Glutamatergic neuron (in vitro differentiated cells): ENCODE results near the gene ERBIN. TPM values are rescaled to one million over a fixed set of nuclear protein-coding genes. Genes with fewer than 3 reads are reported as not detected.
A peak's percentile ranks its signal among the peaks of the same experiment; 100 is the strongest.

Experiments used
- DNase-seq: peaks from one replicate; pipeline ENCODE4 v3.0.0; 2022
- H3K27ac Mint-ChIP-seq: one replicate; pipeline ENCODE4 v1.8.0; 2020; ENCODE audit warnings: mild to moderate bottlenecking, mixed read lengths, inconsistent platforms; ENCODE audit not compliant: unreplicated experiment
- H3K27me3 Mint-ChIP-seq: one replicate; pipeline ENCODE4 v1.8.0; 2020; ENCODE audit warnings: mild to moderate bottlenecking, moderate library complexity, mixed read lengths, inconsistent platforms; ENCODE audit not compliant: unreplicated experiment
- H3K36me3 Mint-ChIP-seq: one replicate; pipeline ENCODE4 v1.8.0; 2020; ENCODE audit warnings: mild to moderate bottlenecking, mixed read lengths, inconsistent platforms; ENCODE audit not compliant: unreplicated experiment
- H3K4me1 Mint-ChIP-seq: one replicate; pipeline ENCODE4 v1.8.0; 2020; ENCODE audit warnings: mild to moderate bottlenecking, low read depth, mixed read lengths, inconsistent platforms; ENCODE audit not compliant: unreplicated experiment
- H3K4me3 Mint-ChIP-seq: one replicate; pipeline ENCODE4 v1.8.0; 2020; ENCODE audit warnings: mild to moderate bottlenecking, mixed read lengths, inconsistent platforms; ENCODE audit not compliant: unreplicated experiment
- H3K9me3 Mint-ChIP-seq: one replicate; pipeline ENCODE4 v1.8.0; 2020; ENCODE audit warnings: mild to moderate bottlenecking, moderate library complexity, mixed read lengths, inconsistent platforms; ENCODE audit not compliant: unreplicated experiment
- CTCF ChIP-seq: fragments of 200-600 bp; sonication (generic); IDR thresholded peaks from one replicate; pipeline ENCODE4 v1.5.0; 2021; ENCODE audit not compliant: partially characterized antibody, unreplicated experiment
- total RNA-seq: library from RNA; stranded (reverse); fragmentation: NEBNext Ultra II Directional; extraction: Animal tissue kit (Norgen Biotek cat#: 25700); gene quantifications from one replicate; pipeline ENCODE4 v1.2.1, GENCODE V29; 2021; ENCODE audit not compliant: unreplicated experiment

Gene ERBIN
- total RNA-seq, 1 donor from 2014 or later: 67.7 TPM

GRCh38 chr5:65943771-65944170 is 17.4 kb downstream of the ERBIN start:
- H3K36me3 Mint-ChIP-seq: no peaks in the 10 kb centered on the region
- no peak for DNase-seq
- no peak overlapping the region for H3K4me3 Mint-ChIP-seq
- H3K27me3 Mint-ChIP-seq: peaks cover 3% of the 10 kb centered on the region
- H3K4me1 Mint-ChIP-seq: peaks cover 5% of the 10 kb centered on the region
- no peak for TF ChIP-seq CTCF
- H3K27ac Mint-ChIP-seq: peak overlapping the region; percentile 59
- peaks cover 10% of the 10 kb centered on the region for H3K9me3 Mint-ChIP-seq

DNA sequence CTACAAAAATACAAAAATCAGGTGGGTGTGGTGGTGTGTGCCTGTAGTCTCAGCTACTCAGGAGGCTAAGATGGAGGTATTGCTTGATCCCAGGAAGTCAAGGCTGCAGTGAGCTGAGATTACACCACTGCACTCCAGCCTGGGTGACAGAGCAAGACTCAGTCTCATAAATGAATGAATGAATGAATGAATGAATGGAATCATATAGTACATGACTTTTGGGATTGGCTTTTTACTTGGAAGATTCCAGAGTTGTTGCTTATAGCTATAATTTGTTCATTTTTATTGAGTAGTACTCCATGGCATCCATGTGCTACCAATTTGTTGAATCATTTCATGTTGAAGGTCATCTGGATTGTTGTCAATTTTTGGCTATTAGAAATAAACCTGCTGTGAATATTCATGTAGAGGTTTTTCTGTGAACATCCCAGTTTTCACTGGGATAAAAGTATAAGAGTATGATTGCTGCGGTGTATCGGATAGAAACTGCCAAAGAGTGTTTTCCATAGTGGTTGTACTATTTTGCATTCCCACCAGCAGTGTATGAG is 19.9 kb downstream of the ERBIN start:
- Mint-ChIP-seq H3K27ac (no peak overlapping the region), H3K27me3 (no peaks in the 10 kb centered on the region), H3K36me3 (no peaks in the 10 kb centered on the region), H3K9me3 (peaks cover 2% of the 10 kb centered on the region), H3K4me3 (no peak overlapping the region), H3K4me1 (peaks cover 5% of the 10 kb centered on the region)
- DNase-seq: no peak
- no peak for TF ChIP-seq CTCF

DNA sequence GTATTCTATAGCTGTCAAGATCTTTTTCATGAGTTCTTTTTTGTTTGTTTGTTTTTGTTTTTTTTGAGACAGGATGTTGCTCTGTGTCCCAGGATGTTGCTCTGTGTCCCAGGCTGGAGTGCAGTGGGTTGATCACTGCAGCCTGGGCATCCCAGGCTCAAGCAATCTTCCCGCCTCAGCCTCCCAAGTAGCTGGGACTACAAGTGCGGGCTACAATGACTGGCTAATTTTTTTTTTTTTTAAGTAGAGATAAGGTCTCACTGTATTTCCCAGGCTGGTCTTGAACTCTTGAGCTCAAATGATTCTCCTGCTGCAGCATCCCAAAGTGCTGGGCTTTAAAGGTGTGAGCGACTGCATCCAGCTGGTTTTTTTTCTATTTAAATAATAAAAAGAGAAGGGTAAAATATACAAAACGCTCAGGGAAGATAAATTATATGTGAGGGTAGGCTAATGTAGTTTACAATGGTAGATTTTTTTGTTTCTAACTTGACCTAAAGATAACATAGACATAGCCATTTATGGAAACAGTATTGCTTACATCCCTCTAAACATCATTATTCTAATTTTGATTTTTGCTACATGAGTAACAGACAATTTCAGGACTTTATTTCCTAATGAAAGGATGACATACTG is 21.9 kb downstream of the ERBIN start:
- no peak for DNase-seq
- Mint-ChIP-seq H3K36me3 (no peaks in the 10 kb centered on the region), H3K27ac (no peak overlapping the region), H3K4me1 (peaks cover 2% of the 10 kb centered on the region), H3K27me3 (no peaks in the 10 kb centered on the region), H3K4me3 (no peak overlapping the region), H3K9me3 (no peaks in the 10 kb centered on the region)
- TF ChIP-seq CTCF: no peak

- Mint-ChIP-seq H3K4me3 (no peak overlapping the region), H3K9me3 (peaks cover 3% of the 10 kb centered on the region), H3K27ac (no peak overlapping the region), H3K27me3 (no peaks in the 10 kb centered on the region), H3K4me1 (peaks cover 7% of the 10 kb centered on the region), H3K36me3 (no peaks in the 10 kb centered on the region)
- TF ChIP-seq CTCF: no peak
- no peak for DNase-seq
Observed at GRCh38 chr5:65951330-65951729, 25.0 kb downstream of the ERBIN start.

- Mint-ChIP-seq H3K9me3 (peaks cover 4% of the 10 kb centered on the region), H3K27ac (no peak overlapping the region), H3K4me1 (peaks cover 7% of the 10 kb centered on the region), H3K36me3 (no peaks in the 10 kb centered on the region), H3K4me3 (no peak overlapping the region), H3K27me3 (peaks cover under 1% of the 10 kb centered on the region)
- DNase-seq: no peak
- no peak for TF ChIP-seq CTCF
Observed at GRCh38 chr5:65952259-65952658, 25.9 kb downstream of the ERBIN start.
